Measurements from ENCODE around the gene IPPK. TPM values are rescaled to one million over a fixed set of nuclear protein-coding genes. Genes with fewer than 3 reads are reported as not detected.

Gene IPPK
- total and polyA plus RNA-seq, 2 of the 8 experiments (the other 6 are each of a cell fraction or from before 2014, with no cell fraction given) = 10.5 to 13.6 TPM

GRCh38 chr9:92664394-92665152, 5.4 kb downstream of the IPPK start:
- no peak overlapping the region for H3K27ac ChIP-seq (ENCODE audit: low read depth, low read length)
- no peak for TF ChIP-seq HDAC6 (IDR thresholded peaks at IDR 0.05; ENCODE audit: low read depth, low read length)
- no peak for TF ChIP-seq SUZ12 (IDR thresholded peaks at IDR 0.05; ENCODE audit: low read length)
- TF ChIP-seq TCF12 (IDR thresholded peaks at IDR 0.05; ENCODE audit: low read depth, low read length) = no peak
- no peak for TF ChIP-seq SP4 (IDR thresholded peaks at IDR 0.05; ENCODE audit: low read length)

More at GRCh38 chr9:92664394-92665152, 5.4 kb downstream of the IPPK start:
- Histone ChIP-seq H3K56ac (replicated peaks; ENCODE audit: insufficient read length, low read depth, low read length) (no peak overlapping the region), H2BK12ac (ENCODE audit: low read depth, low read length) (no peak overlapping the region), H2AFZ (ENCODE audit: low read length) (no peak overlapping the region), H3K18ac (ENCODE audit: extremely low read depth, low read length) (no peak overlapping the region), H3K4me2 (ENCODE audit: insufficient read depth in 1 of 2, low read depth in 2 of 2, low read length in 2 of 2) (no peak overlapping the region; a peak in 1 of 4 replicates), H3K23me2 (ENCODE audit: low read depth, low read length) (peaks cover 6% of the 10 kb centered on the region; the same call in 1 of the 2 replicates), H3K79me2 (ENCODE audit: control insufficient read depth in 1 of 2, insufficient read depth in 2 of 2, low read length in 2 of 2) (peaks cover 0 to 85% of the 10 kb centered on the region in 2 experiments; a peak in 3 of 4 replicates), H3K27me3 (replicated peaks in 1 of 4; ENCODE audit: control insufficient read depth in 3 of 4, extremely low read depth in 1 of 4, insufficient read depth in 3 of 4, low read length in 3 of 4) (no peaks in the 10 kb centered on the region), H3K4ac (replicated peaks; ENCODE audit: insufficient read length, low read depth, low read length) (no peak overlapping the region), H3K23ac (ENCODE audit: insufficient read length) (no peak overlapping the region), H2AK5ac (ENCODE audit: low read depth, low read length) (no peak overlapping the region; the same call in 1 of the 2 replicates), H3K14ac (ENCODE audit: insufficient read length) (no peak overlapping the region), H2BK20ac (ENCODE audit: low read length) (no peak overlapping the region), H2BK15ac (ENCODE audit: low read length) (no peak overlapping the region), H3K9me3 (ENCODE audit: insufficient read depth in 2 of 2, low read depth in 1 of 2, low read length in 1 of 2) (no peaks in the 10 kb centered on the region), H3K4me1 (replicated peaks in 1 of 4; ENCODE audit: control insufficient read depth in 3 of 4, insufficient read depth in 4 of 4, low read length in 3 of 4) (peaks cover 0 to 17% (median 10%) of the 10 kb centered on the region in 4 experiments; a peak in 5 of 7 replicates), H4K91ac (replicated peaks; ENCODE audit: insufficient read length, low read length) (no peak overlapping the region), H3K36me3 (ENCODE audit: control insufficient read depth in 2 of 4, insufficient read depth in 4 of 4, low read length in 3 of 4) (no peaks in the 10 kb centered on the region; a peak in 1 of 8 replicates), H2BK120ac (replicated peaks; ENCODE audit: low read depth, low read length) (no peak overlapping the region), H4K8ac (ENCODE audit: extremely low read depth, insufficient read depth, low read length) (peak overlapping the region; percentile 73), H4K5ac (ENCODE audit: insufficient read length, low read depth, low read length) (no peak overlapping the region), H3K4me3 (ENCODE audit: extremely low read depth in 1 of 4, insufficient read depth in 2 of 4, low read depth in 3 of 4, low read length in 4 of 4) (no peak overlapping the region), H3K79me1 (ENCODE audit: low read depth, low read length) (peaks cover 38% of the 10 kb centered on the region), H2BK5ac (ENCODE audit: low read depth, low read length) (peak overlapping the region; percentile 71; the same call in 1 of the 2 replicates), H4K20me1 (replicated peaks in 1 of 2; ENCODE audit: control insufficient read depth in 1 of 2, insufficient read depth in 2 of 2, low read length in 2 of 2) (peaks cover 8 to 31% of the 10 kb centered on the region in 2 experiments), H3K9ac (replicated peaks in 1 of 4; ENCODE audit: extremely low read depth in 1 of 4, low read depth in 3 of 4, low read length in 3 of 4) (no peak overlapping the region)
- WGBS, 2 experiments (ENCODE audit: extremely low coverage in 1 of 2, insufficient coverage in 1 of 2, insufficient read length in 1 of 2, insufficient replicate concordance in 2 of 2, low coverage in 1 of 2, low lambda C conversion rate in 2 of 2, missing lambda C conversion rate in 1 of 2) = 91% methylated on average over 11 of the region's 13 CpGs; no CpG with 5 or more reads in 1 of the 2 experiments
- DNase-seq (ENCODE audit: low read depth in 1 of 2, low spot score in 2 of 2) = no peak
- ChIA-PET CTCF (ENCODE audit: partially characterized antibody) (interaction anchor here (0.6 to 2.3 kb wide), 6 partner anchors 8 to 122 kb away, joined by 3 to 8 read pairs (median 3); no protein-coding TSS in a partner anchor), POLR2A (ENCODE audit: partially characterized antibody) (no interaction called here)
- no peak for FAIRE-seq

All from H1 (cell line).